T-helper 1 cell treated with Interleukin-12 subunit alpha and Interleukin-12 subunit beta and Interleukin-4 antibody, amounts not matched to agents 30 μg/mL and 1 μg/mL, for 36 hours (primary cell): ENCODE data around the gene PDLIM1.

Source experiments
- H3K27ac Mint-ChIP-seq: one replicate; pipeline ENCODE4 v1.8.0; 2021; ENCODE audit warnings: mild to moderate bottlenecking, mixed read lengths
- H3K27me3 Mint-ChIP-seq: one replicate; pipeline ENCODE4 v1.8.0; 2021; ENCODE audit warnings: low read depth, mixed read lengths
- H3K36me3 Mint-ChIP-seq: one replicate; pipeline ENCODE4 v1.8.0; 2021; ENCODE audit warnings: low read depth, mixed read lengths
- H3K4me1 Mint-ChIP-seq: one replicate; pipeline ENCODE4 v1.8.0; 2021; ENCODE audit warnings: low read depth, mixed read lengths
- H3K4me3 Mint-ChIP-seq: one replicate; pipeline ENCODE4 v1.8.0; 2021; ENCODE audit warnings: mild to moderate bottlenecking, moderate library complexity, mixed read lengths
- H3K9me3 Mint-ChIP-seq: one replicate; pipeline ENCODE4 v1.8.0; 2021; ENCODE audit warnings: mixed read lengths

PDLIM1 gene

DNA sequence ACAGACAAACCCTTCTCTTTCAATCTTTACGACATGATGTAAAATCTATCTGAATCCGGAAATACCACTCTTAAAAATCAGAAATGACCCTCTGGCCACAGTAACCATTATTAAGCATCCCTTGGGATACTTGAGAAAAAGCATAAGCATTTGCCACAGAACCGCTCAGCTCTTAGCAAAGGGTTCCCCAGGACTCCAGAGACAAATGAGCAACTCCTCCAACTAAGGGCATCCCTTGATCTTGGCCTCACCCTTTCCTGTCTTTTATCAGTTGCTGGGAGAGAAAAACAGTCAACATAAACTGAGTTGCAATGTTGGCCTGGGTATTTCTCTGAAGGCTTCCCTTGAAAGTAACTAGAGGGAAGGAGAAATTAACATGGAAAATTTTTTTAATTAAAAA, 3.5 kb downstream of the PDLIM1 start:
- peaks cover 38% of the 10 kb centered on the region for H3K27me3 Mint-ChIP-seq
- no peak overlapping the region for H3K27ac Mint-ChIP-seq
- no peak overlapping the region for H3K4me3 Mint-ChIP-seq
- H3K9me3 Mint-ChIP-seq, result no peaks in the 10 kb centered on the region
- H3K36me3 Mint-ChIP-seq, result no peaks in the 10 kb centered on the region
- H3K4me1 Mint-ChIP-seq, result peaks cover 13% of the 10 kb centered on the region

DNA sequence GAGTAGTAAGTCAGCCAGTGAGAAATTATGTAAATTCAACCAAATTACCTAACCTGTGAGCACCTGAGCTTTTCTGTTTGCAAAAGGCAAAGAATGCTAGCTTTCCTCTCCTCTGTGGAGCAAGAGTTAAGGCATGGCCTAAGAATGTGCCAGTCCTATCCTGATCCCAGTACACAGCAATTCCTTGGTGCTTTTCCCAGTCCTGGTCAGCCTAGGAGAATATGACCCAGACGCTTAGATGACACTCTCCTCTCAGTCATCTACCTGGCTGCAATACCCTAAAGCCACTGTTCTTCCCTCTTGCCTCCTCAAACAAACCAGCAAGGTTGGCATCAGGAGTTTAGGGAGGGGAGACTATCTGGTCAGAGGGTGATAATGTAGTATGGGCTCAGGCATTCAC, 4.1 kb downstream of the PDLIM1 start:
- Mint-ChIP-seq H3K36me3 (no peaks in the 10 kb centered on the region), H3K27ac (no peak overlapping the region), H3K4me1 (peaks cover 12% of the 10 kb centered on the region), H3K27me3 (peaks cover 37% of the 10 kb centered on the region), H3K9me3 (no peaks in the 10 kb centered on the region), H3K4me3 (no peak overlapping the region)

- no peaks in the 10 kb centered on the region for H3K9me3 Mint-ChIP-seq
- H3K27me3 Mint-ChIP-seq, result peaks cover 34% of the 10 kb centered on the region
- H3K4me1 Mint-ChIP-seq, result peaks cover 8% of the 10 kb centered on the region
- no peaks in the 10 kb centered on the region for H3K36me3 Mint-ChIP-seq
- no peak overlapping the region for H3K27ac Mint-ChIP-seq
- no peak overlapping the region for H3K4me3 Mint-ChIP-seq
Observed at GRCh38 chr10:95285556-95285955, 5.2 kb downstream of the PDLIM1 start.

DNA sequence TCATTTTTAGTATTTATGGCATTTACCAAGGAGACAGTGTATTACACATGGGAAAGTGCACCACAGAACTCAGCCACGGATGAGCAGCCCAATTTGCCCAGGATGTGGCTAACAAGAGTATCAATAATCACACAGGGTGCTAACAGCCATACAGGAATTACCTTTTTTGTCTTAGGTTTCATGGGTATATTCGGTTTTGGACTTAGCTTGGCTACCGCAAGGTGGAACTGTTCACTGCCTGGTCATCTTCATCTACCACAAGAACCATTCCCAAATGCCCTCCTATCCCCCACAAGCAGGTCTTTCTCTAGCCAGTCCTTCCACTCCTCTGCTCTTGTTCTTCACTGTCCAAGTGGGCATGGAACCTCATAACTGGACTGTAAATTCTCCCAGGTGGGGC, 6.0 kb downstream of the PDLIM1 start:
- peaks cover 28% of the 10 kb centered on the region for H3K27me3 Mint-ChIP-seq
- H3K9me3 Mint-ChIP-seq, result no peaks in the 10 kb centered on the region
- H3K27ac Mint-ChIP-seq, result no peak overlapping the region
- no peak overlapping the region for H3K4me3 Mint-ChIP-seq
- peaks cover 6% of the 10 kb centered on the region for H3K4me1 Mint-ChIP-seq
- no peaks in the 10 kb centered on the region for H3K36me3 Mint-ChIP-seq

DNA sequence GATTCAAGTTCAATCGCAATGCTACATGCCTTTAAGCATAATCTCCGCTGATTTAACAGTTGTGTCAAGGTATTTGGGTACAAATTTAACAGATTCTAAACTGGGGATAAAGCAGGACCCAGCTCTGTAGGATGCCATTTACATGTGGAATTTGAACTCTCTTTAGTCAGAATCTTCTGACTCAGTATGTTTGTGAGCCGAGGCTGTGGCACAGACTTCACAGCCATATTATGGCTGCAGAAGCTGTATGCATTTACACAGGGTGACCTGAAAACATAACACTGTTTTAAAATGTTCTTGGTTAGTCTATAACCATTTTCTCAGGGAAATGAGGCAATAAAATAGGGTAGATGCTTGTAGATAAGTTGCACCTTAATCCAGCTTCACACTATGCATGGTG, 8.7 kb downstream of the PDLIM1 start:
- H3K27me3 Mint-ChIP-seq, result peaks cover 10% of the 10 kb centered on the region
- H3K9me3 Mint-ChIP-seq, result no peaks in the 10 kb centered on the region
- peaks cover 6% of the 10 kb centered on the region for H3K4me1 Mint-ChIP-seq
- no peak overlapping the region for H3K4me3 Mint-ChIP-seq
- H3K27ac Mint-ChIP-seq, result no peak overlapping the region
- H3K36me3 Mint-ChIP-seq, result peaks cover 3% of the 10 kb centered on the region

GRCh38 chr10:95281206-95281605, 9.6 kb downstream of the PDLIM1 start:
- Mint-ChIP-seq H3K9me3 (no peaks in the 10 kb centered on the region), H3K27me3 (peaks cover 5% of the 10 kb centered on the region), H3K27ac (no peak overlapping the region), H3K4me3 (no peak overlapping the region), H3K36me3 (peaks cover 3% of the 10 kb centered on the region), H3K4me1 (peaks cover 6% of the 10 kb centered on the region)

DNA sequence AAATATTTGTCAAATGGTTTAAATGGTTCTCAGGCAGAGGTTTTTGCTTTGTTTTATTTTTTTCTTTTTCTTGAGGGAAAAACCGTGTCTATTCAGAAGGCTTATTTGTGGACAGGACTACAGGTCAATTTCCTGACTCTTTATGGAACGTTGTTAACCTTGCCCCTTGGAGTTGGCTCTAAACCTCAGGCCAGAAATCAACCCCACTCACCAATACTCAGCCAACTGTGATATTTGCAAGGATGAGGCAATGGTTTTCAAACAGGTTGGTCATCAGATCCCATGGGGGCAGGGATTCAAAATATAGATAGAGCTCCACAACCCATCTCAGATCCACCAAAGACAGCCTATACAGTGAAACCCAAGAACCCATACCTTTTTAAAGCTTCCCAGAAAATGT, 10.2 kb downstream of the PDLIM1 start:
- Mint-ChIP-seq H3K9me3 (no peaks in the 10 kb centered on the region), H3K4me3 (no peak overlapping the region), H3K4me1 (peaks cover 6% of the 10 kb centered on the region), H3K27ac (no peak overlapping the region), H3K27me3 (peaks cover 5% of the 10 kb centered on the region), H3K36me3 (peaks cover 3% of the 10 kb centered on the region)

DNA sequence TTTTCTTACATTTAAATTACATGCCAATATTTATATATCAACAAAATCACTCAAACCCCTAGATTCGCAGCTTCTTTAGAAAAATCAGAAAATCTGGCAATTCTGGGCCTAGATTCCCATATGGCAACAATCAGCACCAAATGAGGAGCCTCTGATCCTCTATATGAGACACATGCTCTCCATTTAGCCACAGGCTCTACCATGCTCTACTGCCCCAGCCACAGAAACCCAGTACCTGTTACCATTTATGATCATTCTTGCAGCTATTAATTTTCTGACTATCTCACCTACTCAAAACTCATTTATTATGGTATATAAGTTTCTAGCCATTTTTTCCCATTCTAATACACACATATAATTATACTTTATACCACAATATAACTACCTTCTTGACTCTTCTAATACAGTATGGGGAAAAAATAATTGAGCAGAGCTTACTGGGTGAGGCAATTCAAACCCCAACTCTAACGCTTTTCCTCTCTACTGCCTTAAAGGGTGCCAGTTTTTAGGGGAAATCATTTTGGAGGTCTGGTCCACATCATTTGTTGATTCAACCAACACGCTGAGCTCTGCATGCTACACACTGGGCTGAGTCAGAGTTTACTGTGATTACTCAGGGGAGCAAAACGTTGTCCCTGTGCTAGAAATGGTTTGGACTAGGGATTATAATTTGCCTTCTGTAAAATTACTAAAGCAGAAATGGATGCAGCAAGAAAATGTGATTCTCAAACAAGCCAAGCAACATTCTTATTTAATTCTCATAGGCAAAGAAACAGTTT, 11.6 kb downstream of the PDLIM1 start:
- H3K36me3 Mint-ChIP-seq, result peaks cover 3% of the 10 kb centered on the region
- H3K4me1 Mint-ChIP-seq, result peaks cover 3% of the 10 kb centered on the region
- H3K9me3 Mint-ChIP-seq, result no peaks in the 10 kb centered on the region
- H3K27ac Mint-ChIP-seq, result no peak overlapping the region
- H3K4me3 Mint-ChIP-seq, result no peak overlapping the region
- H3K27me3 Mint-ChIP-seq, result peaks cover 5% of the 10 kb centered on the region

DNA sequence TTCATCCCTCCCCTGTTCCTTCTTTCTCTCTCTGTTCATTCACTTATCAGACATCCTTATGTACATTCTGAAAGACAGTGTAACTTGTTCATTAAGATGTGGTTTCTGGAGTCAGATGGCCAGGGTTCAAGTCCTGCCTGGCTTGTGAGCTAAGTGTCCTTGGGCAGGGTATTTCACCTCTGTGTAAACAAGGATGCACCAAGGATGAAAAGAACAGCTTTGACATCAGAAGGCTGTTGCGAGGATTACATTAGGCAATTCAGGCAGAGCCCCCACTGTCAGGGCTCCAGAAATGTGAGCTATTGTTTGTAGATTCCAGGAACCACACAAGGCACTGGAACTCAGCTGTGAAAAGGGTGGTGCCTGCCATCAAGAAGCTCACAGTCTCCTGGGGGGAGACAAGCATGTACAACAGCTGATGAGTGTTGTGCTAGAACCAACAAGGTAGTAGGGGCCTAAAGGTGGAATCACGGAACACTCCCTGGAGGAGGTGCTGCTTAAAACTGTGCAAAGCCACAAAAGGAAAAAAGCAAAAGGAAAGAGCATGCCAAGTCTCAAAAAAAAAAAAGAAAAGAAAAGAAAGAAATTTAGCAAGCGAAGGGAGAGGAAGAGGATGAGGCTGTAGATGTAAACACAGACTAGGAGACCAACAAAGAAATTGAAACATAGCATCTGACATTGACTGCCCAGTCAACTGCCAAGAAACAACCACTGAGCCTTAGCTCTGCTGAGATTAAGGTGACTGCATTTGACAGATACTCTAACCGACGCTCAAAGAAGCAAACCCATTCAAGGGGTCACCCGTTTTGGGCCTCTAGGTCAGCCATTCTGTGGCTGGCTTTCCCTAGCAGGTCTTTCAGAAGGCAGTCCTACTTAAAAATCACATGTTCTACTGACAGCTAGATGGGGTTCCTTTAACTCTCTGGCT, 12.5 kb downstream of the PDLIM1 start:
- Mint-ChIP-seq H3K4me1 (peaks cover 3% of the 10 kb centered on the region), H3K36me3 (peaks cover 3% of the 10 kb centered on the region), H3K27ac (no peak overlapping the region), H3K27me3 (peaks cover 5% of the 10 kb centered on the region), H3K4me3 (no peak overlapping the region), H3K9me3 (no peaks in the 10 kb centered on the region)

- Mint-ChIP-seq H3K4me1 (peaks cover 3% of the 10 kb centered on the region), H3K4me3 (no peak overlapping the region), H3K36me3 (peaks cover 3% of the 10 kb centered on the region), H3K27ac (no peak overlapping the region), H3K27me3 (peaks cover 5% of the 10 kb centered on the region), H3K9me3 (no peaks in the 10 kb centered on the region)
Observed at GRCh38 chr10:95277614-95278013, 13.2 kb downstream of the PDLIM1 start.

DNA sequence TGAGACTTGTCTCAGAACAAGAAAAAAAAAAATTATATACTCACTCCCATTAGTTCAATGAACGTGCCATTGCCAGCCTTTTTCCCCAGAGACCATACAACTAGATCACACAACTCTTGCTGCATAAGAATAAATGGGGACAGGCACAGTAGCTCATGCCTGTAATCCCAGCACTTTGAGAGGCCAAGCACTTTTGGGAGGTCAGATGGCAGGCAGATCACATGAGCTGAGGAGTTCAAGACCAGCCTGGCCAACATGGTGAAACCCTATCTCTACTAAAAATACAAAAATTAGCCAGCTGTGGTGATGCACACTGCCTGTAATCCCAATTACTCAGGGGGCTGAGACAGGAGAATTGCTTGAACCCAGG, 13.6 kb downstream of the PDLIM1 start:
- no peak overlapping the region for H3K27ac Mint-ChIP-seq
- peaks cover 3% of the 10 kb centered on the region for H3K4me1 Mint-ChIP-seq
- H3K9me3 Mint-ChIP-seq, result no peaks in the 10 kb centered on the region
- peaks cover 3% of the 10 kb centered on the region for H3K36me3 Mint-ChIP-seq
- no peak overlapping the region for H3K4me3 Mint-ChIP-seq
- peaks cover 5% of the 10 kb centered on the region for H3K27me3 Mint-ChIP-seq

- no peak overlapping the region for H3K4me3 Mint-ChIP-seq
- H3K9me3 Mint-ChIP-seq, result no peaks in the 10 kb centered on the region
- H3K36me3 Mint-ChIP-seq, result peaks cover 3% of the 10 kb centered on the region
- H3K4me1 Mint-ChIP-seq, result peaks cover 3% of the 10 kb centered on the region
- H3K27ac Mint-ChIP-seq, result no peak overlapping the region
- H3K27me3 Mint-ChIP-seq, result peaks cover under 1% of the 10 kb centered on the region
Observed at GRCh38 chr10:95276367-95277200, 14.2 kb downstream of the PDLIM1 start.

DNA sequence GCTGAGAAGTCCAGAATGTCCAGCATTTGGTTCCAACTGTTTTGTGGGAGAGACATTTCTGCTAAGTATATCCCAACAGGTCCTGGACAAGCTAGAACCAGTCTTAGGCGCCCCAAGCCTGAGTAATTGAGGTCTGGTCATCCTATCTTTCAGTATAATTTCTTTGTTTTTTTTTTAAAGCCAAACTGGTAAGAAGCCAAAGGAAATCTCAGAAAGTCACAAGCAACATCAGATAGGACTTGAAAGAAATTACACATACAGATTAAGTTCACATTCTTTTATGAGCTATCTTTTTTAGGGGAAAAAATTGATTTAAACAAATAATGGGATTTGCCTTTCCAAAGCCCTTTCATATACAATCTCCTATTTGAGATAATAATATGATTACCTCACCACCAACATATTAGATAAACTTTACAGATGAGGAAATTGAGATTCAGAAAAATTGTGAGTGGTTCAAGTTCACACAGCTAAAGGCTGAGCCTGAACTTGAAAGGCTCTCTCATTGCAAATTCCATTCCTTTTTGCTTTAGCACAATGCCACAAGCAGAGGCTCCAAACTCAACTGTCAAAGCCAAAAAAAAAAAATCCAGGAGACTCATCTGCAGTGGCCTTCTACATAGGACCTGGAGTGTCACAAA, 15.0 kb downstream of the PDLIM1 start:
- Mint-ChIP-seq H3K4me3 (no peak overlapping the region), H3K9me3 (no peaks in the 10 kb centered on the region), H3K36me3 (peaks cover 3% of the 10 kb centered on the region), H3K4me1 (peaks cover 3% of the 10 kb centered on the region), H3K27ac (no peak overlapping the region), H3K27me3 (no peaks in the 10 kb centered on the region)
